H54 (cell line): ENCODE measurements around the gene ZBTB7B.

Experiments
- DNase-seq: peaks from one replicate; pipeline ENCODE4 v3.0.0; 2011; ENCODE audit warnings: low spot score, mixed read lengths; ENCODE audit not compliant: insufficient read length
- FAIRE-seq: peaks from 3 replicates; lab custom pipeline; 2011; peaks lifted over from hg19 to GRCh38; lab: Jason Lieb, UNC
- POLR2A ChIP-seq: IDR thresholded peaks from 2 replicates; pipeline ENCODE4 v1.6.1; 2011; ENCODE audit warnings: low read depth, mild to moderate bottlenecking, low read length

The ZBTB7B gene

DNA sequence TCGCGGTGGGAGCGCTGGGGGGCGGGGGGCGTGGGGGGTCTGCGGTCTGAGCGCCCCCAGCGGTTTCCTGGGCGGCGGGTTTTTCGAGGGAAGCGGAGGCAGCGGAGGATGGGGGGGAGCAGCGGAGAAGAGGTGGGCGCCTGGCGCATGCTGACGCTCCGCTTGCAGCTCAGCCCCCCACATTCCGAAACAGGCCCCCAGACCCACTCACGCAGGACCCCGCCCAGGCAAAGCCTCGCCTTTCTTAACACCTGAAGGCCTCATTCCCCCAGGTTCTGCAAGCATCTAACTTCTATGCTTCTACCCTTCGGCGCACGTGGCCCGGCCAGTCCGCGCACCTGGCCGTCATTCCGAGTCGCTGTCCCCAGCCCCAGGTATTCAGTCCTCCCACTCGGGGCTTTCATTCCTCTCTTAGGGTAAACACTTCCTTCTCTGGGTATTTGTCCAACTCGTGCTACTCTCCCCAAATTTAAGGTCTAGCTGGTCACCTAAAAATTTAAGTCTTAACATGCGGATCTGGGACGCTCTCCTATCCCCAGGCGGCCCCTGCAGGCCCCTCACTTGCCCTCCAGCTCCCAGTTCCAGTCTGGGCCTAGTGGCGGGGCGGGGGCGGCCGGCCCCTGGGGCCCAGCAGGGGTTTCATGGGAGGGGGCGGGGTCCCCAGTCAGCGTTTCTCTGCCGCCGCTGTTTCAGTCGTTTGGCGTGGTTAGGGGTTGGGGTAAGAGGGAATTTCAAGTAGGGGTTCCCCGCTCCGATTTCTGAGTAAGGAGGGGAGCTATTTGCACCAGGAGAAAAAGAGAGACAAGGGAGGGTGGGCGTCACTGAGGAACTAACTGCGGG, 2.8 kb upstream of the ZBTB7B start:
- DNase-seq (no peak), FAIRE-seq (no peak)
- TF ChIP-seq POLR2A, result no peak

GRCh38 chr1:155000411-155000725, 2.2 kb upstream of the ZBTB7B start:
- no peak for TF ChIP-seq POLR2A
- DNase-seq (no peak), FAIRE-seq (no peak)

DNA sequence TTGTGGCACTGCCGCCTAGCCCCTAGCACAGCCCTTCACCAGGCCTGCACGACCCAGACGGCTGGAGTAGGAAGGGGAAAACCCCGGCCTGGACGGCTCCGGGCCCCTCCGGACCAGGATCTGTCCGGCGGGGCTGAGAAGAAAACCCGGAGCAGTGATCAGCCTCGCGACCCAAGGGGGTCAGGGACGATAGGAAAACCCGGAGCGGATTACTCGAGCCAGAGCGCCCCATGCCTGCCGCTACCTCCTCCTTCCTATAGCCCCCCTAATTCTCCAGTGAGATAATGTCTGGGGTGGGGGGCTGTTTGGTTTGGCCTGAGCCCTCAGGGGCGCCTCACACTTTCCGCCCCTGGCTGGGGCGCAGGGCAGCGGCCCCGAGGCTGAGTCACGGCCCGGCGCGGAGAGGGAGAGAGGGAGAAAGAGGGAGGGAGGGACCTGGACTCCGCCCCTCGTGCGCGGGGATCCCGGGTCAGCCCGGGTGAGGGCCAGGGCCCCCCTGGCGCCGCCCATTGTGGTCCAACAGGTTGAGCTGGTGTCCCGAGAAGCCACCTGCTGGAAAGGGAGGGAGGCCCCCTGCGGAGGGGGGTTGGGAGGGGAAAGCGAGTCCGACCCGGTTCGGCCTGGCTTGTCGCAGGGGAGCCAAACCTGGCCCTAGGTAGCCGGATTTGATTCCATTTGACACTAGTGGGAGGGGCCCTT, 1.7 kb upstream of the ZBTB7B start:
- DNase-seq (peak; percentile 82), FAIRE-seq (no peak)
- TF ChIP-seq POLR2A, result no peak; the same call in 1 of the 2 replicates

DNA sequence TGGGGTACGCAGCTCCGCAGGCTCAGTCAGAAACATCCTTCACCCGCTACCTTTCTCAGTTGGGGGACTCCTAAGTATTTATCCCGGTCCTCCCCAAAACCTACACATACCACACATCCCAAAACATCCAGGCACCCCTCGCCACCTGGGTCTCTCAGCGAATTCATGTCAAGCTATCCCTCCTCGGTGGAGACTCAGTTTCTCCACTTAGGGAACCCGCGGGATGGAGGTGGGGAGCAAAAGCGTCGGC, 1.3 kb upstream of the ZBTB7B start:
- DNase-seq, result no peak
- no peak for FAIRE-seq
- no peak for TF ChIP-seq POLR2A

GRCh38 chr1:155001675-155002463, 733 bp upstream of the ZBTB7B start:
- FAIRE-seq (no peak), DNase-seq (peak; percentile 94)
- peak; percentile 8; the same call in 1 of the 2 replicates for TF ChIP-seq POLR2A

DNA sequence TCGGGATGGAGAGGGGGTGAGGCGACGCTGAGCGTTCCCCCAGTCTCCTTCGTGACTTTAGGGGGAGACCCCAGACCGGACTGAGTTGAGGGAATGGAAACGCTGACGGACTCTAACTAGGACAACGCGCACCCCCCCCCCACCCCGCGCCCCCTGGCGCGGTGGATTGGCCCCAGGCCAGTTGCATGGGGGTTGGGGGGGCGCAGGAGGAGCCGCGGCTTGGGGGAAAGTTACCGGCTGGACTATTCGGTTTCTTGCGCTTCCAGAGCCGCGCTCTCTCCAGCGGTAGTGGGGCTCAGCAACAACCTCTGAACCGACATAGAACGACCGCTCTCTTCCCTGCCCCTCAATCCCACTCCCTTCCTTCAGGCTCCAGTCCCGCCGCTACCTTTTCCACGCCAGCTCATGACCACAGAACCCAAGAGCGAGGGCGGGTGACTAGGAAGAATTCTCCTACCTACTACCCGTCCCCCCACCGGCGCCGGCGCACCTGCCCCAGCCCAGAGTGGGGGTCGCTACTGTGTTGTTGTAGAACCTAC, 694 bp downstream of the ZBTB7B start:
- TF ChIP-seq POLR2A, result no peak; the same call in 1 of the 2 replicates
- DNase-seq (no peak), FAIRE-seq (no peak)

- TF ChIP-seq POLR2A, result peak; percentile 8; the same call in 1 of the 2 replicates
- FAIRE-seq (no peak), DNase-seq (peak; percentile 72)
Measured at GRCh38 chr1:155003766-155004351, 1.3 kb downstream of the ZBTB7B start.

- DNase-seq (no peak), FAIRE-seq (no peak)
- TF ChIP-seq POLR2A, result no peak
Measured at GRCh38 chr1:155004352-155005075, 1.9 kb downstream of the ZBTB7B start.

DNA sequence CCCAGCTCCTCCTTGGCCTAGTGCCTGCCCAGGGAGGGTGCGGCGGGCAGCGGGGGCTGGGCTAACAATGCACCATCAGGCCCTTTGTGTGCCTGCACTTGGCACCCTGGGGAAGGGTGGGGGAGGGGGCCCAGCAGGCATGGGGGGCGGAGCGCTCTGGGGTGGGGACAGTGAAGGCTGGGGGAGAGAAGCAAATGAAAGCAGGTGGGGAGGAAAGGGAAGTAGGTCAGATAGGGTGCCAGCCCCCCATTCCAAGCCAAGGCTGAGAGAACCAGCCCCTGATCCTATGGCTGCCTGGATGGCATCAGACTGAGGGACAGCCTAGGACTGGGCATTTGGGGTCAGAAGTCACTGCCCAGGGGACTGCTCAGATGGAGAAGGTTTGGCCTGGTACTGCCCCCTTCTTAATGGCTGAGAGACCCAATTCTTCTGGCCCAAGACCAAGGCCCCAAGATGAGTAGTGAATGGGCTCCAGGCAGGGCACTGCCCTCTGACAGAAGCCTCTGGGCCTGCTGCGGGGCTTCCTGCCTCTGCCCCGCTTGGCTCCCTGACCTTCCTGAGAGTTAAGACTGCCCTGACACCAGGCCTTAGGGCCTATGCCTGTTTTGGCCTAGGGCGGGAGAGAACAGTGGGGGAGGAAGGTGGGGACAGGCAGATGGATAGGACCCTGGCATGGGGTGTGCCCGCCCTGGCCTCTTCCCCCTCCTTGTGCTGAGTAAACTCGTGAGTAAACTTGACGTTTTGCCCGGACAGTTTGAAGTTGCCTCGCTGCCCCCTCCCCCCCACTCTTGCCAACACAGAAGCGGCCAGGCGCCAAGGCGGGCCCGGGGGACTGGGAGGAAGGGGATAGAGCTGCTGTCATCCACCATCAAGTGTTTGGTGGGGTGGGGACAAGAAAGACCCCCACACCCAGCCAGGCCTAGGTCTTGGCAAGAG, 2.7 kb downstream of the ZBTB7B start:
- TF ChIP-seq POLR2A, result no peak
- peak; percentile 69 for FAIRE-seq
- DNase-seq, result peak; percentile 76

- no peak for TF ChIP-seq POLR2A
- FAIRE-seq (no peak), DNase-seq (no peak)
Measured at GRCh38 chr1:155006601-155007101, 4.0 kb downstream of the ZBTB7B start.

DNA sequence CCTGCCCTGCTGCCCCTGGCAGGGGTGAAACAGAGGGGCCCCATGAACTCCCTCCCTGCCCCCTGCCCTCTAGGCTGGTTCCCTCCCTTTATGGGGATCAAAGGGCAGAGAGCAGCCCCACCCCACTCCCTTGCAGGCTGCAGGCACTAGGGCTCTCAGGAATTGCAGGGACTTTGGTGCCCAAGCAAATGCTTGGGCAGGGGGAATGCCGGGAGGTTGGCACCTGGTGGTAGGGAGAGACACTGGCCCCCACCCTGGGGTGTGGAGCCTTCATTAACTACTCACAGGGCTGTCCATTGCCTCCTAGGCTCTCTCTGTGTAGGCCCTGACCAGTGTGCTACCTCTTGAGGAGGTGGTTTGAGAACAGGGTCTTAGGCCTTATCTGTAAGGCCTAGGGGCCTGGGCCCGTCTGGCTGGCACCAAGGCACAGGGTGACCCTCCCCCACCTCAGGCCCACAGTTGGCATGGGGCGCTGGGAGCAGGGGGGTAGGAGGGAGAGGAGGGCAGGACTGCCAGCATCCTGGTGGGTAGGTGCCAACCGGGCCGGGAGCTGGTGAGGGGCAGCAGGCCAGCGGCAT, 4.7 kb downstream of the ZBTB7B start:
- FAIRE-seq, result no peak
- no peak for DNase-seq
- no peak for TF ChIP-seq POLR2A
